Lung microvascular endothelial cell (primary cell): ENCODE measurements around the gene GIGYF2. TPM values are rescaled to one million over a fixed set of nuclear protein-coding genes. Genes with fewer than 3 reads are reported as not detected.
A peak's percentile ranks its signal among the peaks of the same experiment; 100 is the strongest.

Experiments
- DNase-seq, 2 donors: peaks; one replicate each; pipeline versions ENCODE4 v3.0.0 to v3.0.0-alpha.2; 2010; ENCODE audit warnings: low read depth in 2 of 2
- total RNA-seq: library from RNA; depleted of rRNA; stranded (reverse); fragments of >200 nt; gene quantifications from 2 replicates; pipeline ENCODE4 v1.2.1, GENCODE V29; 2014

GIGYF2 gene
- total RNA-seq, 1 donor from 2014 or later: 48.0 TPM

DNA sequence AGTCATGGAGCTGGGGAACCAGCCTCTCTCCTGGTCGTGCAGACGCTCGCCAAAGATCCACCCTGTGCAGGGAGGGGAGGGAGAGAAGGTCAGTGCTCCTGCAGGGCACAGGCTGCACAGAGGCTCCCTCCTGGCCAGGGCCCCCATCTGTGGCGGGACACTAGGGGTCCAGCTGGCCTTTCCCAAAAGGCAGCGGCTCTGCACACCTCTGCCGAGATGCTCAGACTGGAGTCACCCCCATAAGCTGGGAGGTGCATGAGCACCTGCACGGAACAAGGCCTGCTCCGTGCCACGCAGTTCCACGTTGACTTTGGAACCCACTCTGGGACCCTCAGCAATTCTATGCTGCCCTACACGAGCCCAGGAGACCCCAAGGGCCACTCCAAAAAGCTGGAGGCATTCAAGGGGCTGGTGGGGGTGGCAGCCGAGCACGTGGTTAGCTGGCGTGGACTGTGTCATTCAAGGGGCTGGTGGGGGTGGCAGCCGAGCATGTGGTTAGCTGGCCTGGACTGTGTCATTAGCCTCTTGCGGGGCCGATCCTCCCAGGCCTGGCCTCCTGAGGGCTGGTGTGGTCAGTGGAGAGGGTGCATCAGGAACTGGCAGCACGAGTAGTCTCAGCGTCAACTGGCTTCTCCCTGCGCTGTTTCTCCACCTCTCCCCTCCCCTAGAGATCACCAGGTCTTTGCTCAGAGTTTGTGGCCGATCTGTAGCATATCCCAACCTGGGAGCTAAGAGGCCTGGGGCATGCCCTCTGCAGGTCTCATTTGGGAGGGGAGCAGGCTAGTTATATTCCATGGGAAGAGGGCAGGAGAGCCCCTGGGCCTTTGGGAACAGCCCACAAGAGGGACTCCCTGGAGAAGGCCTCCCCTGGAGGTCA is 182.7 kb downstream of the GIGYF2 start:
- DNase-seq: no peak

- no peak for DNase-seq
These were observed 183.7 kb downstream of the GIGYF2 start for GRCh38 chr2:232880764-232881351.

DNA sequence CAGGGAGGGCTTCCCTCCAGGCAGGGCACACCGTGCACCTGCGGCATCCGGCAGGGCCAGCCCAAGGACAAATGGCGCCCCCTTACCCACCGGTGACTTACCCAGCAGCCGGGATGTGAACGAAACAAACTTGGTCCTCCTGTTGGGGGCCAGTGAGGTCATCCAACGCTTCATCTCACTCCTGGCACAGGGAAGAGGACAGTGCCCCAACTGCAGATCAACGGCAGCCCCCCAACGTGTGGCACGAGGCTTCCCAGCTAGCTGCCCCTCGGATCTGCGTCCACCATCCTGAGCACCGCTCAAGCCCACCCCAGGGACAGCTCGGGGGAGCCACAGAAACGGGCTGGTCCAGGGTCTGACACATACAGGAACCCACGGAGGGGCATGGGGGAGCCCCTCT is 185.0 kb downstream of the GIGYF2 start:
- no peak for DNase-seq

- DNase-seq: no peak
These were observed 185.5 kb downstream of the GIGYF2 start for GRCh38 chr2:232882505-232883115.

- no peak for DNase-seq
These were observed 186.1 kb downstream of the GIGYF2 start for GRCh38 chr2:232883116-232883721.

GRCh38 chr2:232884001-232884421 is 186.9 kb downstream of the GIGYF2 start:
- no peak for DNase-seq

DNA sequence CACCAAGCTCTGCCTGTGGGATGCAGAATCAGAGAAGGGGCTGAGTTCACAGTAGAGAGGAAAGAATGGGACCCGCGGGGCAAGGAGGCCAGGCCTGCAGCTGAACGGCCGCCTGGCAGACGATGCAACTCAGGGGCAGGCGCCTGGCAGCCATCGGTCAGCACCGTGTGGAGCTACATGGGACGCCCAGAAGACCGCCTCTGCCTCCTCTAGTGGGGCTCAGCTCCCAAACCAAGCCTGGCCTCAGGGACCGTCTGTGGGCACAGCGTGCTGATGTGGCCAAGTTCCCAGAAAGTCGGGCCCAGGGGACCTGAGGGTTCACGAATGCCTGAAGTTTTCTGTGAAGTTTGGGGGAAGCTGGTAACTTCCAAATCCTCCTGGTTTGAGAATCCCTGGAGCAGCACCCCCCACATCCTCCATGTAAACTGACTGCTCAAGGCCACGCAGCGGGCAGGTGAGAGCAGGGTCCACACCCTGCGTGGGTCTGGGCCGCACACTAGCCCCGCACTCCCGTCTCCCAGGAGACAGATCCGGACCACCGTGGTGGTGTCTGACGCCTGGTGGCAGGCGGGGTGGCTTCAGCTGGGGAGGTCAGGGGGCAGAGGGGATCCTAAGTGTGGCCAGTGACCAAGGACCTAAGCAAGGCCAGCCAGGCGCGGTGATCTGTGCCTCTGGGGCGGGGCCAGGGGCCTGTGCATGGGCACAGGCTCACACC is 187.6 kb downstream of the GIGYF2 start:
- no peak for DNase-seq

DNA sequence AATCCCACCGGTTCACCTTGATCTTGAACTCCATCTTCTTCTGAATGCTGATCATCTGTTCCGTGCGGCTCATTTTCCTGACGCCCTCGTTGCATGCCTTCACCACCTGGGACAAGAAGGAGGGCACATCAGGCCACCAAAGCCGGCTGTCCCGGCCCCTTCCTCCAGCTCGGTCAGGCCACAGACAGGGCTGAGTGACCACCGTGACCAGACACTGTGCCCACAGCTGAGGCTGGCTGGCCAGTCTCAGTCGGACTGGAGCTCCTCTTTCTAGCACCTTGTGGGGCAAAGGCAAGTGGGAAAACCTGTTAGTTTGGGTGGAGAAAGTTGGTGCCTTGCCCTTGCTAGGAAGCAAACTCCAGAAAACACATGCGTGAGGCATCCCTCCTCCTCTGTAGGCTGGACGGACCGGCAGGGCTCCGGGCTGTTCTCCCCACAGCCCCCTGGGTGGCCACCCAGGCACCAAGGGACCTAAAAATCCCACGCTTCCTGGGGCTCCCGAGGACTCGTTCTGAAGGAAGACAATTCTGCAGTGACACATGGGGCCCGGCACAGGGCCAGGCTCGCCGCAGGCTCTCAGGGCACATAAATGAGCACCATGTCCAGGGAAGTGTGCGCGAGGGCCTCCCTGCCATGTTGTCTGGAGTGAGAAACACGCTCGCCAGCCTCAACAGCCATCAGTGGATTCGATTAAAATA is 188.3 kb downstream of the GIGYF2 start:
- no peak for DNase-seq

DNA sequence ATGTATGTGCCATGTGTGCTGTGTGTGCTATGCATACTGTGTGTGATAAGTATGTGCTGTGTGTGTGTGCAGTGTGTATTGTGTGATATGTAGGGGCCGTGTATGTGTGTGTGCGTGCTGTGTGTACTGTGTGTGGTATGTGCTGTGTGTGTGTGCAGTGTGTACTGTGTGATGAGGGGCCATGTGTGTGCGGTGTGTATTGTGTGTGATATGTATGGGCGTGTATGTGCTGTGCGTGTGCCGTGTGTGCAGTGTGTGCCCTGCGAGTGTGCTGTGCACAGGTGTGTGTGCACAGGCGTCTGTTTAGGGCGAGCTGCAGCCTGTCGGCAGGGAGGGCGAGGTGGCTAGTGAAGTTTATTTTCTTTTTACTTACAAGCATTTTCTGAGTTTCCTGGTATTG is 189.0 kb downstream of the GIGYF2 start:
- no peak for DNase-seq

DNA sequence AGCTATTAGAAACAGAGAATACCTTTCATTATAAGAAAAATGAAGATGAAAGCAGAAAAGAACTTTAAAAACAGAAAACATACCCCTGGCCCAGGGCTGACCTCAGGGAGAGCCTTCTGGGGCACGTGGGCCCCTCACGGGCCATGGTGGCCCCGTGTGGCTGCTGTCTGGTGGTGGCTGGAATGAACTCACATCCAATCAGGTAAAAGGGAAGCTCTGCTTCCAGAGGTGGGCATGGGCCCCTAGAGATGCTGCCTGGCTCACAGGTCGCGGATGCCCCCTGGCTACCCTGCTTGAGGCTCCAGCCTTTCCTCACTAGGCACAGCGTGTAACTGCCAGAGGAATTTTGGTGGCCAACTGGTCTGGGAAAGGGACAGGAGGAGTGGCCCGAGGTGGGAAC is 189.5 kb downstream of the GIGYF2 start:
- DNase-seq: no peak

- no peak for DNase-seq
These were observed 190.2 kb downstream of the GIGYF2 start for GRCh38 chr2:232887171-232887850.

GRCh38 chr2:232888099-232888836 is 191.1 kb downstream of the GIGYF2 start:
- no peak for DNase-seq

DNA sequence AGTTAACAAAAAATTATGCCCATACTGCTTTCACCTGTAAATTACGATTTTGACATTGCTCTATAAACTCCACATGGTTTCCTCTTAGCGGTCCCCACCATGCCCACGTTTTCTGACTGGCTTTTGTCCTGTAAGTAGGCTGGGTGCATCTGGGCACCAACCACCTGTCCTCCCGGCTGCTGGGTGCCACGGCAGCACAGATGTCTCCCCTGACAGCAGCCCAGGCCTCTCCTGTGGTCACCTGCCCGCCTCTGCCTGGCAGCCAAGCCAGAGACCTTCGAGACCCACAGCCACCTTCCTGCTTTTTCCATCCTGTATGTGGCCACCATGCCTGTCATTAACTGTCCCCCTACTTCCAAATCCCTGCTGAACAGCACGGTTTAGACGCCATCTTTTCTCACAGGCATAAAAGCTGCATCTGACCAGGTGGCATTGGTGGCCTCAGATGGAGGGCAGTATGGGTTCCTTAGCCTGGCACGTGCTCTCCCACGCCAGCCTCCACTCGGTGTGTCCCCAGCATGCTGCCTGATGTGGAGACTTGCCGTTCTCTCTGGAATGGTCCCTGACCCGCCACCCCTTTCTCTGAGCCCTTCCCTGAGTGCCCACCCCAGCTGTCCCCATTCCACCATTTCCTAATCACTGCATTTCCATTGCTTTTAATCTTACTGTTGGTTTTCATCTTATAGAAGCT is 191.9 kb downstream of the GIGYF2 start:
- no peak for DNase-seq

DNA sequence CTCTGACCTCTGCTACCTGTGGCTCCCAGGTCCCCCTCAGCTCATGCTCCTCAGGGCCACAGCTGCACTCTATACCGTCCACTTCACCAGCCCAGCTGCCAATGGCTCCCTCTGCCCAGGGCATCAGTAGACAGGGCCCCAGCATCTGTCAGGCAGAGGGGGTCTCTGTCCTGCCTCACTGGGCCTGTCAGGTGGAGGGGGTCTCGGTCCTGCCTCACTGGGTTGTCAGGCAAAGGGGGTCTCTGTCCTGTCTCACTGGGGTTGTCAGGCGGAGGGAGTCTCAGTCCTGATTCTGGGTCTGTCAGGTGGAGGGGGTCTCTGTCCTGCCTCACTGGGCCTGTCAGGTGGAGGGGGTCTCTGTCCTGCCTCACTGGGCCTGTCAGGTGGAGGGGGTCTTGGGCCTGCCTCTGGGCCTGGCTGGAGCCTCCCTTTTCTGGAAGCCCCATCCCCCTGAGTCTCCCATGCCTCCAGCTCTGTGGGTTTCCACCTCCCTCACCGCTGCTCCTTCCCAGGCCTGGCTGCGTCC is 192.8 kb downstream of the GIGYF2 start:
- DNase-seq: no peak

GRCh38 chr2:232890536-232890895 is 193.4 kb downstream of the GIGYF2 start:
- no peak for DNase-seq

GRCh38 chr2:232890896-232891601 is 193.9 kb downstream of the GIGYF2 start:
- DNase-seq: peak in 1 of 2 donors; percentile 49

DNA sequence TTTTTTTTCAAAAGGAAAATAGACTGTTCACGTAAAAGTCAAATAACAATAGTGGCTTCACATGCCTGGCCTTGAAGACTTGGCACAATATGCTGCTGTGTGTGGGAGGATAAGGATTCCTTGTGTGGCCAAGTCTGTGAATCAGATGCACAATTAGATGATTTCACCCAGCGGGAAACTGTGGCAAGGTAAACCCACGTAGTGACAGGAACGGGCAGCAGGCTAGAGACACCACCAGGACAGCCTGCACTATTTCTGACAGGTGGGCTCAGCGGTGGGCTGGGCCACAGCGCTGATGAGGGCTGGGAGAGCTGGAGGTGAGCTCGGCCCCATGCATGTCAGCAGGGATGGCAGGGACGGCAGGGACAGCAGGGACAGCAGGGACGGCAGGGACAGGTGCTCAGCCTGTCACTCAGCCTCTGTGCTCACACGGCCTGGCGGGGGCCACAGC is 194.5 kb downstream of the GIGYF2 start:
- DNase-seq: no peak

DNA sequence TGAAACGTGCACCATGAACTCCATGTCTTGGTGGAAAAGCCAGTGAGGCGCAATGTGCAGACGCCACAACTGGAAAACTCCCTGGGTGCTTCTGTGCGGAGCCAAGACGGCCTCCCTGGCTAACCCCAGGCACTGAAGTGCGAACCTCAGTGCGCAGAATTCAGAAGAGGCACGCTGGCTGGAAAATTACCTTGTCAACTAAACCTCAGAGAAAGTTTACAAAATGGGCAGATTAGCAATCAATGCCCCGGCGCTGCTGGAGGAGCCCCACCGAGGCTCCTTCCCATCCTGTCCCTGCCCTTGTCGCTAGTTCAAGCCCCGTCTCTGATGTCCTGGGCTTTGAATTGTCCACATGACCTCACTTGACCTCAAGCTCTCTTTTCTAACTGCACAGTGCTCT is 195.1 kb downstream of the GIGYF2 start:
- no peak for DNase-seq
